ENCODE data around the gene TAS2R14. TPM values are rescaled to one million over a fixed set of nuclear protein-coding genes. Genes with fewer than 3 reads are reported as not detected.

TAS2R14 gene
- total and polyA plus RNA-seq, 2 donors (not counting 3 experiments of a cell fraction or from before 2014, with no cell fraction given), result 0.91 to 4.2 TPM

GRCh38 chr12:10926269-10926668 is 12.8 kb downstream of the TAS2R14 start:
- Histone ChIP-seq H3K27ac (ENCODE audit: insufficient read depth, low read depth, low read length) (no peak overlapping the region), H3K4me2 (ENCODE audit: insufficient read depth, low read length) (no peak overlapping the region), H4K20me1 (replicated peaks; ENCODE audit: control insufficient read depth, extremely low read depth, insufficient read depth, low read length) (no peaks in the 10 kb centered on the region), H3K27me3 (ENCODE audit: control insufficient read depth in 2 of 2, insufficient read depth in 2 of 2, low read length in 2 of 2) (no peaks in the 10 kb centered on the region), H3K9me3 (replicated peaks; ENCODE audit: control insufficient read depth, insufficient read depth, low read length) (no peaks in the 10 kb centered on the region), H3K9ac (replicated peaks; ENCODE audit: extremely low read depth, insufficient read depth, low read length) (no peak overlapping the region), H3K36me3 (ENCODE audit: control insufficient read depth in 2 of 2, extremely low read depth in 1 of 2, insufficient read depth in 2 of 2, low read length in 2 of 2) (no peaks in the 10 kb centered on the region), H2AFZ (ENCODE audit: low read depth, low read length) (no peak overlapping the region), H3K4me3 (replicated peaks in 1 of 3; ENCODE audit: insufficient read depth in 1 of 3, low read depth in 1 of 3, low read length in 3 of 3) (no peak overlapping the region), H3K4me1 (ENCODE audit: control insufficient read depth, extremely low read depth, insufficient read depth, low read length) (no peaks in the 10 kb centered on the region), H3K79me2 (ENCODE audit: control insufficient read depth, insufficient read depth, low read length) (no peaks in the 10 kb centered on the region), H3K9me1 (replicated peaks; ENCODE audit: control insufficient read depth, extremely low read depth, insufficient read depth, low read length) (no peaks in the 10 kb centered on the region)
- no peak for FAIRE-seq
- dilution Hi-C loops (cut with MboI; ENCODE audit: extremely low pct_ligation_motif_present, low sequenced_read_pairs), result no loop called here
- DNase-seq (ENCODE audit: low read depth, low spot score), result no peak
- intact Hi-C loops (cut with micrococcal nuclease), result no loop called here
- BruUV-seq (replicated peaks), result no TSS peak
- ChIA-PET POLR2A (no interaction called here), CTCF (interaction anchor here (1.3 kb wide), 3 partner anchors 9 to 13 kb away, joined by 3 to 4 read pairs (median 4); partner anchors contain the start of gene TAS2R14)
- TF ChIP-seq GATA2 (IDR thresholded peaks at IDR 0.05; ENCODE audit: insufficient read depth, insufficient read length, low read depth, low read length) (no peak), JUN (IDR thresholded peaks at IDR 0.05; ENCODE audit: borderline replicate concordance, insufficient read depth, insufficient read length, low read depth) (no peak), POLR2AphosphoS5 (IDR thresholded peaks at IDR 0.05; ENCODE audit: insufficient read depth, low read depth, low read length) (no peak), CTCF (IDR thresholded peaks at IDR 0.05; ENCODE audit: extremely low read depth in 1 of 2, insufficient read depth in 1 of 2, low read depth in 1 of 2, low read length in 2 of 2) (no peak), EZH2 (IDR thresholded peaks at IDR 0.05; ENCODE audit: borderline replicate concordance, low read depth, low read length, severe bottlenecking) (no peak)
- TF ChIP-seq, protein P1, sequence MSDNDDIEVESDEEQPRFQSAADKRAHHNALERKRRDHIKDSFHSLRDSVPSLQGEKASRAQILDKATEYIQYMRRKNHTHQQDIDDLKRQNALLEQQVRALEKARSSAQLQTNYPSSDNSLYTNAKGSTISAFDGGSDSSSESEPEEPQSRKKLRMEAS (IDR thresholded peaks at IDR 0.05; ENCODE audit: insufficient read depth, insufficient read length), result no peak
